C4-2B (cell line): ENCODE measurements around the gene GLT1D1.

Experiments used
- CTCF ChIP-seq: fragments of 450-650 bp; conservative IDR thresholded peaks from 2 replicates; pipeline ENCODE4 v1.5.1; 2017; ENCODE audit warnings: mild to moderate bottlenecking
- ZFX ChIP-seq: fragments of 450-650 bp; IDR thresholded peaks from 2 replicates; pipeline ENCODE4 v1.6.1; 2017

DNA sequence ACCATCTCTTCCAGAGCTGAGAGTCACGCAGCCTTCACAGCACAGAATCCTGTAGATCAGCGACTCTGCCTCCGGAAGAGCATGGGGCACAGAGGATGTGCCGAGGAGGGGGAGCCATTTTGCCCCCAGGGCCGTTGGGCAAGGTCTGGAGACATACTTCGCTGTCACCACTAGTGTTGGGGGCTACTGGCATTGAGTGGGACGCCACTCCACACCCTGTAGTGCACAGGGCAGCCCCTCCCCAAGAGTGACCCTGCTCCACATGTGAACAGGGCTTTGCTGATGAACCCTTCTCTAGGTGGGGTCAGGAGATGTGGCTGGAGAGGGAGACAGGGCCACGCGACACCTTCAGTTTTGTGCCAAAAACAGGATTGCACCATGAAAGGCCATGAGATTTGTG, 6.0 kb downstream of the GLT1D1 start:
- no peak for TF ChIP-seq CTCF
- TF ChIP-seq ZFX = no peak
